GM10847 (cell line): ENCODE results near the gene NF2.

ENCODE experiments used
- POLR2A ChIP-seq: IDR thresholded peaks from 2 replicates; pipeline ENCODE4 v1.6.1; 2011; ENCODE audit not compliant: insufficient read length; ENCODE audit errors: extremely low read depth

The NF2 gene

GRCh38 chr22:29641042-29641699 is 37.7 kb downstream of the NF2 start:
- no peak for TF ChIP-seq POLR2A

GRCh38 chr22:29641700-29642330 is 38.4 kb downstream of the NF2 start:
- TF ChIP-seq POLR2A = no peak

GRCh38 chr22:29642694-29643093 is 39.3 kb downstream of the NF2 start:
- TF ChIP-seq POLR2A = no peak

- TF ChIP-seq POLR2A = no peak
These were observed 44.7 kb downstream of the NF2 start for GRCh38 chr22:29647954-29648737.

- no peak for TF ChIP-seq POLR2A
These were observed 46.9 kb downstream of the NF2 start for GRCh38 chr22:29650370-29650769.

GRCh38 chr22:29651652-29652051 is 48.2 kb downstream of the NF2 start:
- TF ChIP-seq POLR2A = no peak

- TF ChIP-seq POLR2A = no peak
These were observed 51.0 kb downstream of the NF2 start for GRCh38 chr22:29654420-29654819.

GRCh38 chr22:29654882-29655281 is 51.4 kb downstream of the NF2 start:
- no peak for TF ChIP-seq POLR2A

GRCh38 chr22:29658176-29658575 is 54.7 kb downstream of the NF2 start:
- TF ChIP-seq POLR2A = no peak

- no peak for TF ChIP-seq POLR2A
These were observed 56.6 kb downstream of the NF2 start for GRCh38 chr22:29660021-29660420.

- TF ChIP-seq POLR2A = no peak
These were observed 57.9 kb downstream of the NF2 start for GRCh38 chr22:29661336-29661735.

GRCh38 chr22:29663180-29663821 is 59.9 kb downstream of the NF2 start:
- no peak for TF ChIP-seq POLR2A

GRCh38 chr22:29665486-29665885 is 62.1 kb downstream of the NF2 start:
- TF ChIP-seq POLR2A = no peak

- no peak for TF ChIP-seq POLR2A
These were observed 65.2 kb downstream of the NF2 start for GRCh38 chr22:29668673-29669072.

- TF ChIP-seq POLR2A = no peak
These were observed 67.2 kb downstream of the NF2 start for GRCh38 chr22:29670626-29671025.

- no peak for TF ChIP-seq POLR2A
These were observed 70.1 kb downstream of the NF2 start for GRCh38 chr22:29673361-29674066.

GRCh38 chr22:29674121-29674520 is 70.7 kb downstream of the NF2 start:
- TF ChIP-seq POLR2A = no peak
